GM19099 (cell line): Measurements from ENCODE around the gene LRIG1.

Source experiments
- POLR2A ChIP-seq: IDR thresholded peaks from 3 replicates; pipeline ENCODE4 v1.6.1; 2011; ENCODE audit warnings: low read depth; ENCODE audit not compliant: insufficient read length; ENCODE audit errors: extremely low read depth

LRIG1 gene

GRCh38 chr3:66500576-66501482 is at the start of gene LRIG1:
LRIG1 (minus strand) TSS chr3:66501022; CDS start chr3:66500407, 615 bp downstream.
- TF ChIP-seq POLR2A: peak; percentile 26

- TF ChIP-seq POLR2A: no peak
These were observed 44.0 kb upstream of the LRIG1 start for GRCh38 chr3:66544619-66545429.

- no peak for TF ChIP-seq POLR2A
These were observed 41.3 kb upstream of the LRIG1 start for GRCh38 chr3:66542153-66542552.

- TF ChIP-seq POLR2A: no peak
These were observed 38.7 kb upstream of the LRIG1 start for GRCh38 chr3:66539466-66539989.

- TF ChIP-seq POLR2A: no peak
These were observed 37.6 kb upstream of the LRIG1 start for GRCh38 chr3:66538390-66538789.

GRCh38 chr3:66537735-66538134 is 36.9 kb upstream of the LRIG1 start:
- TF ChIP-seq POLR2A: no peak

GRCh38 chr3:66536791-66537190 is 36.0 kb upstream of the LRIG1 start:
- TF ChIP-seq POLR2A: no peak

- TF ChIP-seq POLR2A: no peak
These were observed 33.6 kb upstream of the LRIG1 start for GRCh38 chr3:66534304-66534845.

- TF ChIP-seq POLR2A: no peak
These were observed 31.8 kb upstream of the LRIG1 start for GRCh38 chr3:66532613-66533012.

- TF ChIP-seq POLR2A: no peak
These were observed 31.4 kb upstream of the LRIG1 start for GRCh38 chr3:66532160-66532587.

GRCh38 chr3:66531256-66531655 is 30.4 kb upstream of the LRIG1 start:
- TF ChIP-seq POLR2A: no peak

GRCh38 chr3:66527246-66527645 is 26.4 kb upstream of the LRIG1 start:
- TF ChIP-seq POLR2A: no peak

GRCh38 chr3:66525771-66526170 is 24.9 kb upstream of the LRIG1 start:
- TF ChIP-seq POLR2A: no peak

GRCh38 chr3:66520724-66521123 is 19.9 kb upstream of the LRIG1 start:
- TF ChIP-seq POLR2A: no peak

- no peak for TF ChIP-seq POLR2A
These were observed 17.8 kb upstream of the LRIG1 start for GRCh38 chr3:66518644-66519043.
